Type B pancreatic cell (in vitro differentiated cells): ENCODE measurements around the gene AFP. TPM values are rescaled to one million over a fixed set of nuclear protein-coding genes. Genes with fewer than 3 reads are reported as not detected.

ENCODE experiments used
- DNase-seq: peaks from one replicate; pipeline ENCODE4 v3.0.0; 2021; ENCODE audit warnings: mixed read lengths; ENCODE audit not compliant: unreplicated experiment; ENCODE audit errors: extremely low spot score
- H3K27ac Mint-ChIP-seq: 2 replicates; pipeline ENCODE4 v1.8.0; 2021; ENCODE audit warnings: mild to moderate bottlenecking, mixed read lengths
- H3K27me3 Mint-ChIP-seq: 2 replicates; pipeline ENCODE4 v1.8.0; 2021; ENCODE audit warnings: mixed read lengths
- H3K36me3 Mint-ChIP-seq: 2 replicates; pipeline ENCODE4 v1.8.0; 2021; ENCODE audit warnings: mixed read lengths
- H3K4me1 Mint-ChIP-seq: one replicate; pipeline ENCODE4 v1.8.0; 2021; ENCODE audit warnings: mixed read lengths; ENCODE audit not compliant: unreplicated experiment
- H3K4me3 Mint-ChIP-seq: 2 replicates; pipeline ENCODE4 v1.8.0; 2021; ENCODE audit warnings: mild to moderate bottlenecking, mixed read lengths
- H3K9me3 Mint-ChIP-seq: 2 replicates; pipeline ENCODE4 v1.8.0; 2021; ENCODE audit warnings: mixed read lengths
- total RNA-seq: library from RNA; stranded (reverse); gene quantifications from 2 replicates; pipeline ENCODE4 v1.2.1, GENCODE V29; 2021; ENCODE audit warnings: low replicate concordance
- TF ChIP-seq, protein P1 (sequence below): fragments of 200-600 bp; sonication (generic); conservative IDR thresholded peaks from 2 replicates; pipeline ENCODE4 v1.5.0; 2021; ENCODE audit warnings: antibody characterized with exemption, mild to moderate bottlenecking

AFP gene
- total RNA-seq, 1 donor from 2014 or later: 67.6 TPM

DNA sequence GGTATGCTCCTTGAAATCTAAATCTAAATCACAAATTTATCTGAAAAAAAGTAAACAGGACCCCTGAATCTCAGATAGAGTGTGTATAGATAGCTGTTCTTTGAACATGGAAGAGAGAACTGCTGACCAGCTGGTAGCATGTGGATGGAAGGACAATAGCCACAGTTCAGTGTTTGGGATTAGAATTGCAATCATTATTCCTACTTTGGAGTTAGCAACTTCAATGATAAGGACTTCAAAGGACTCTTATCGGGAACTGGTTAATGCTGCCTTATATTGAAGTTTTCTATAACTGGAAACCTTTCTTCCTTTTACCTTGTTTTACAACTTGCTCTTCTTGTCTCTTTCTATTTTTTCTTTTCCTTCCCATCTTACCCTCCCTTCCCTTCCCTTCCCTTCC lies 50.5 kb downstream of the AFP start:
- Mint-ChIP-seq H3K27me3 (peaks cover 3% of the 10 kb centered on the region), H3K9me3 (no peaks in the 10 kb centered on the region), H3K27ac (no peak overlapping the region)

DNA sequence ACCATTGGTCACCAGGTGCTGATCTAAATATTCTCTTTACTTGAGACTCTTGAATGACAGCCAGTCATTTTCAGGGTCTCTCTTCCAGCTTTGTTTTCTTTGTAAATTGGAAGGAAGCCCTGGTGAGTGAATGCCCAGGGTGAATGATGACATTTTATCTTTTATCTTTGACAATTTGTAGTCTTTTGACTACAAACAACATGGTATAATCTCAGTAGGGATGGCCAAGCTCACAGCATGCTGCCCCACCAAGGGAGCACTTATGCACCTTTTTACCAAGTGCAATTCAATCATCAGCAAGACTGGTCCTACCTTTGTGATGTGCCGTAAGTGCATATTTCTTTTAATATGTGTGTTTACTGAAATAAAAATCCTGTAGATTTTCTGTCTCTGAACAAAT lies 51.2 kb downstream of the AFP start:
- TF ChIP-seq, protein P1, sequence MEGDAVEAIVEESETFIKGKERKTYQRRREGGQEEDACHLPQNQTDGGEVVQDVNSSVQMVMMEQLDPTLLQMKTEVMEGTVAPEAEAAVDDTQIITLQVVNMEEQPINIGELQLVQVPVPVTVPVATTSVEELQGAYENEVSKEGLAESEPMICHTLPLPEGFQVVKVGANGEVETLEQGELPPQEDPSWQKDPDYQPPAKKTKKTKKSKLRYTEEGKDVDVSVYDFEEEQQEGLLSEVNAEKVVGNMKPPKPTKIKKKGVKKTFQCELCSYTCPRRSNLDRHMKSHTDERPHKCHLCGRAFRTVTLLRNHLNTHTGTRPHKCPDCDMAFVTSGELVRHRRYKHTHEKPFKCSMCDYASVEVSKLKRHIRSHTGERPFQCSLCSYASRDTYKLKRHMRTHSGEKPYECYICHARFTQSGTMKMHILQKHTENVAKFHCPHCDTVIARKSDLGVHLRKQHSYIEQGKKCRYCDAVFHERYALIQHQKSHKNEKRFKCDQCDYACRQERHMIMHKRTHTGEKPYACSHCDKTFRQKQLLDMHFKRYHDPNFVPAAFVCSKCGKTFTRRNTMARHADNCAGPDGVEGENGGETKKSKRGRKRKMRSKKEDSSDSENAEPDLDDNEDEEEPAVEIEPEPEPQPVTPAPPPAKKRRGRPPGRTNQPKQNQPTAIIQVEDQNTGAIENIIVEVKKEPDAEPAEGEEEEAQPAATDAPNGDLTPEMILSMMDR: no peak
- Mint-ChIP-seq H3K27me3 (peaks cover 3% of the 10 kb centered on the region), H3K4me3 (no peak overlapping the region), H3K9me3 (no peaks in the 10 kb centered on the region), H3K36me3 (no peaks in the 10 kb centered on the region), H3K27ac (no peak overlapping the region), H3K4me1 (no peaks in the 10 kb centered on the region)
- DNase-seq: no peak

More for the DNA sequence above, 50.5 kb downstream of the AFP start:
- DNase-seq: no peak
- H3K4me1 Mint-ChIP-seq: no peaks in the 10 kb centered on the region
- H3K4me3 Mint-ChIP-seq: no peak overlapping the region
- H3K36me3 Mint-ChIP-seq: no peaks in the 10 kb centered on the region
- TF ChIP-seq, protein P1: no peak

DNA sequence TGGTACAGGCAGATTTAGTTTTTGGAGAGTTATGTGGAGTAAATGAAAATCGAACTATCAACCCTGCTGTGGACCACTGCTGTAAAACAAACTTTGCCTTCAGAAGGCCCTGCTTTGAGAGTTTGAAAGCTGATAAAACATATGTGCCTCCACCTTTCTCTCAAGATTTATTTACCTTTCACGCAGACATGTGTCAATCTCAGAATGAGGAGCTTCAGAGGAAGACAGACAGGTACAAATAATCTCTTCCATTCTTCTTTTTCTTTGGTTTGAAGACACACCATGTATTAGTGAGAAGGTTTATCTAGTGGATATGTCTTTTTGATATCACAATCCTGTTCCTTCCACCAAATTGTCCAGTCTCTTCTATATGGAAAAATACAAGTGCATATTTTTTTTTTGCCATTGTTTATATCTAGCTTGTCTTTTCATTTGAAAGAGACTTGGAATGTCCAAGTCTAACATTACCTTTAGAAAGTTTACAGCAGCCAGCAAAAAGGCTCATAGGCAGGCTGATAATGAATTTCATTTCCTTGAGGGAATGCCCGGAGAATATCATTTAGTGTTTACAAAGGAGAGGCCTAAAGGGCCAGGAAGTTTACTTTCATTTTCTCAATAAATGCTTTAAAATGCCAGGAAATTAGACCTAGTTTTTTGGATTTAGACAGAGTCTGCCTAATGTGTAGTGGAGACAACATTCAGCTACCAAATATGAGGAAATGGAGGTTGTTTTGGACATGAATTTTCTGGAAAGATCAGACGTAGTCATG lies 64.2 kb downstream of the AFP start:
- Mint-ChIP-seq H3K4me1 (no peaks in the 10 kb centered on the region), H3K4me3 (no peak overlapping the region), H3K36me3 (no peaks in the 10 kb centered on the region), H3K9me3 (no peaks in the 10 kb centered on the region), H3K27me3 (no peaks in the 10 kb centered on the region), H3K27ac (no peak overlapping the region)
- TF ChIP-seq, protein P1: no peak
- no peak for DNase-seq

DNA sequence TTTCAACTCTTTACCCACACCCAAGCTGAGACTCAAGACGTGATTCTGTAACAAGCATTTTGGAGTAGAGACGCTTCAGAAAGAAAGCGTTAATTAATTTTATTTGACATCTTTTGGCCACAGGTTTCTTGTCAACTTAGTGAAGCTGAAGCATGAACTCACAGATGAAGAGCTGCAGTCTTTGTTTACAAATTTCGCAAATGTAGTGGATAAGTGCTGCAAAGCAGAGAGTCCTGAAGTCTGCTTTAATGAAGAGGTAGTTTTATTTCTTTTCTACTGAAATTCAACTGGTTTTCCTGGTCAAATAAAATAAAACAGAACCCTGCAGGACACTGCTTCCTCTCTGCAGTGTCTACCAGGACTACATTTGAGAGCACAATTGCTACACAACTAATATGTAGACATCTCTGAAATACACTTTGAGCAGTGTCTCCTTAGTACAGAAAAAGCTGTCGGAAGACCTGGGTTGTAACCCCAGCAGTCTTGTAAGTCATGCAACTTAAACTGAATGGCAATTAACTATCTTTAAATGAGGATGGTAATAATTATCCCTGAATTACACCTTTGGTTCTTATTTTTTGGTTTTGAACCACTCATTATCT lies 65.7 kb downstream of the AFP start:
- DNase-seq: no peak
- Mint-ChIP-seq H3K4me1 (no peaks in the 10 kb centered on the region), H3K36me3 (no peaks in the 10 kb centered on the region), H3K4me3 (no peak overlapping the region), H3K9me3 (no peaks in the 10 kb centered on the region), H3K27me3 (no peaks in the 10 kb centered on the region), H3K27ac (no peak overlapping the region)
- TF ChIP-seq, protein P1: no peak

DNA sequence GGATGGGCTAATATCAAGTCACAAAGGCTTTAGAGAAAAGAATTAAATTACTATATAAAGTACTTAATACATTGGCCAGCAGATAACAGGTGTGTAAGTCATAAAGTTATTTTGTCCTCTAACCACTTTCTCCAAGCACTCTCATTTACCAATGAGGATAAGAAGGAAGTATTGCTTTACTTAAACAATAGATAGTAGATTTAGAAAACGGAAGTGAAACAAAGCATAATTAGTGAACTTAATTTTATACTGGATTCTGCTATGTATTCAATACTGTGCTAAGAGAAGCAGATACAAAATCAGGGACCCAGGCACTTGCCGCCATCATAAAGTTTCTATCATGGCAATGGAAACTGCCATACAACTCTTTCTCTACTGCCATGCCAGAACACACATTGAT lies 69.5 kb downstream of the AFP start:
- TF ChIP-seq, protein P1: no peak

More for the DNA sequence above, 69.5 kb downstream of the AFP start:
- H3K9me3 Mint-ChIP-seq: no peaks in the 10 kb centered on the region
- H3K36me3 Mint-ChIP-seq: no peaks in the 10 kb centered on the region
- no peaks in the 10 kb centered on the region for H3K27me3 Mint-ChIP-seq
- no peaks in the 10 kb centered on the region for H3K4me1 Mint-ChIP-seq
- no peak for DNase-seq
- no peak overlapping the region for H3K4me3 Mint-ChIP-seq
- H3K27ac Mint-ChIP-seq: no peak overlapping the region

Other genes with a start within 250 kb of the AFP start
- gene ANKRD17, start 177.4 kb upstream of the AFP start, total RNA-seq: 76.5 and 77.7 TPM in 2 replicates
- gene ALB, start 31.9 kb upstream of the AFP start, total RNA-seq: 113 and 196 TPM in 2 replicates
- 2.9 TPM in 2 replicates for gene AFM, start 45.5 kb downstream of the AFP start, total RNA-seq
- 5.3 and 11.8 TPM in 2 replicates for gene RASSF6, start 184.2 kb downstream of the AFP start, total RNA-seq